HG02870 (cell line): ENCODE data around the gene LIN54.
"Not testable (repeated sequence)": the region's sequence is repeated elsewhere in the genome, so short reads cannot be mapped to it uniquely, and the experiment has no call there.

Experiments used
- ATAC-seq: cut with Tn5 transposase; IDR thresholded peaks from one replicate; pipeline ENCODE4 v1.9.1; 2021; ENCODE audit warnings: mild to moderate bottlenecking, moderate library complexity; ENCODE audit not compliant: unreplicated experiment

Gene LIN54

DNA sequence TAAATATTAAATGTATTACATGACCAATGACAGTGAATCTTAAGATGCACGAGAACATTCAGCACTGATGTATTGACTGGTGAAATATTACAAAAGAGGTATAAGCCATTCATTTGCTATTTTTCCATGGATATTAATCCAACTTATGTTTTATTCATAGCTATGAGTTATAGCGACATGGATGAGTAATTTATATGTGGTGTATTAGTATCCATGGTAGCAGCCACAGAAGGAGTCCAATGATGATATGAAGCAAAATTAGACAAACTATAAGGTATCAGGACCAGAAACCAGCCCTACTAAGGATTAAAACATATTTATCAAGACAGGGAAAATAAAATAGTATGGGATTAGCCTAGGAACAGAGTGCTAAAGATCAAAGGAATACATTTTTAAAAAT is 59.4 kb downstream of the LIN54 start:
- no peak for ATAC-seq

DNA sequence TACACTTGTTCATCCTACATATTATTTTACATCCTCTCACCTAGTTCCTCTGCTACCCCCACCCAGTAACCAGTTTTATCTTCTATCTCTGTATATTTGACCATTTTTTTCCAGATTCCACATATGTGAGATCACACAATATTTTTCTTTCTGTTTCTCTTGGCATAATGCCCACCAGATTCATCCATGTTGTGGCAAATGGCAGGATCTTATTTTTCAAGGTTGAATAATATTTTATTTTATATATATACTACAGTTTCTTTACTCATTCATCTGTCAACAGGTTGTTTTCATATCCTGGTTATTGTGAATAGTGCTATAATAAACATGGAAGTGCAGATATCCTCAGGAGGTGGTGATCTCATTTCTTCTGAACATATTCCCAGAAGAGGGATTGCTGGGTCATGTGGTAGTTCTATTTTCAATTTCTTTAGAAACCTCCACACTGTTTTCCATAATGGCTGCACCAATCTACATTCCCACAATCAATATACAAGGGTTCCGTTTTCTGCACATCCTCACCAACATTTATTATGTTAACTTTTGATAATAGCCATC is 61.9 kb downstream of the LIN54 start:
- no peak for ATAC-seq

DNA sequence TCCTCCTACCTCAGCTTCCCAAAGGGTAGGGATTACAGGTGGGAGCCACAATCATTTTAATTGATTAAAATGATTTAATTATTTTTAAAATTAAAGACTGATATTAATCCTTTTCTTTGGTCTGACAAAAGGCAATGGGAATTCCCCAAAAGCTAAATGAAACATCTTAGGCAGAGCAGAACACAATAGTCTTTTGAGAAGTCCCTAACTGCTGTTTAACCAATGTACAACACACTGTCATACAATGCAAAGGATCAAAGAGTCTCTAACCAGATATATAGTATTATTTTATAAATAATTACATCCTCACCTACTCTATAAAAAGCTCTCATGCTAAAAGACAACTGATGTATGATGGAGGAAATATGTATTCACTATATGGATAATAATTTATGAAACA is 63.1 kb downstream of the LIN54 start:
- no peak for ATAC-seq

DNA sequence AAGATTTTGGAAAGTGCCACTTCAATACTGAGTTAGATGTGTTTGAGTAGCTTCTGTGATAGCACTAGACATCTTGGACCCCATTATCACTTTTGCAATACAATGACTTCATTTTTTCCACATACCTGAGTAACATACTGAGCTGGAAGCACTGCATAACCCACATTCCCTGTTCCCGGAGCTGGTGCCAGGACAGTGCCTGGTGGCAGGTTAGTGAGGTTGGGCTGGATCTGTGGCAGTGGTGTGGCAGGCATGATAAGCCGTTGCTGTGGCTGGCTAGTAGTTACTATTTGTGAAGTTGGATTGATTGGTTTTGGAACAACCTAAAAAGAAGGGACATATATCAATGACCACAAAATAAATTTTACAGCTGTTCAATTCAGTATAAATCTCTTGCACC is 71.2 kb downstream of the LIN54 start:
- no peak for ATAC-seq

DNA sequence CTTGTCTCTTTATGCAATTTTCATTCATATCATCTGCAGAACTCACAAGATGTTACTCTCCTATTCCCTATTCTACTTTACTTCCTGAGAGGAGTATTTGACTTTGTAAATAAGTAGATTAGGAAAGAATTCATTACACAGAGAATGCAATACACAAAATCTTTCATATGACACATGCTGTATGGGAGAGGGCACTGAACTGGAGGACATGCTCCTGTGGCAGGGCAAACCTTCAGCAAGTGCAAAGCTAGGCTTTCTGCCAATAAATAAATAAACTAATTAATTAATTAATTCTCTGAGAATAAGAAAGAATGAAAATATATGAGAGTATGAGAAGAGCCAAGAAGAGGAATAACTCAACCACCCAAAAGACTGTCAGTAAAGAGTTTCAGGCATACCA is 76.2 kb downstream of the LIN54 start:
- no peak for ATAC-seq

DNA sequence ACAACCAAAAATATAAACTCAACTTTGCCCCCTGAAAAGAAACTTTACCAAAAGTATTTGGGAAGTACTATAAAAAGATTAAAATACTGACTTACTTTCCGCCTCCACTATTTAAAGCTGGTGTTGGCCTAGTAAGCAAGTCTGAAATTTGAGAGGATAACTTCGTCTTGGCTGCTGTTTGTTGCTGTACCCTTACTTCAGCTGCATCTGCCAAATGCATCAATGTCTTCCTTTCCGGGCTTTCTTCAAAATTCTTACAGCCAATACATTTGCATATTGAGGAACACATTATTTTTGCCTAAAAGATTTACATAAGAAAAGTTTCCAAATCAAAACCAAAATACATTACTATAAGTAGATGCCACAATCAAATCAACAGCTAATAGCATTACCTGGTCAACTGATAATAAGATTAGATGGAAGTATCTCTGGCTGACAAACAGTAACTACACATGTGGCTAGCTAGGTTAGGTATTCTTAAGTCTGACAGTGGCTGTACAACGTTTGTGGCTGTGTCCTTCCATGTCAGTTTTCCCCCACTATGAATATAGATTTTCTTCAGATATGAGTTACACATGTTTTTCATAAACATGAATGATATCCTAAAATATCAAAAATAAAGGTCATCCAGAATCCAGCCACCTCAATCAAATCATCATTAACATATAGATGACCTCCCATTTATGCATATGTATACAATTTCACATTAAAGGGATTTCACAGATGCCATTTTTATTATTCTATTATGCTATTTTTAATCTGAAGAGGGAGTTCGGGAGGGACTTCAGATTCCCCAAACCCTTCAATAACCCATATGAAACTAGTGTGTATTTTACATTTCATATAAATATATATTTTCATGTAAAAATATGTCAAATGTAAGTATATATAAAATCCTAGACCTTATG is 79.5 kb downstream of the LIN54 start:
- no peak for ATAC-seq

DNA sequence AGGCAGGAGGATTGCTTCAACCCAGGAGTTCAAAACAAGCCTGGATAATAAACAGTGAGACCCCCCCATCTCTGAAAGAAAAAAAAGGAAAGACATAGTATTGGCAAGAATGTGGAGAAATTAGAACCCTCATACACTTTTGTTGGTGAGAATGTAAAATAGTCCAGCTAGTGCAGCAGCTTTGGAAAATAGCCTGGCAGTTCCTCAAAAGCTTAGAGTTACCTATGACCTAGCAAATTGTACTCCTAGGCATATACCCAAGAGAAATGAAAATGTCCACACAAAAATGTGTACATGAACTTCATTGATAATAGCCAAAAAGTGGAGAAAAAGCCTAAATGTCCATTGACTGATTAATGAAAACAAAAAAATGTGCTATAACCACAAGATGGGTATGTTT is 88.8 kb downstream of the LIN54 start:
- no peak for ATAC-seq

DNA sequence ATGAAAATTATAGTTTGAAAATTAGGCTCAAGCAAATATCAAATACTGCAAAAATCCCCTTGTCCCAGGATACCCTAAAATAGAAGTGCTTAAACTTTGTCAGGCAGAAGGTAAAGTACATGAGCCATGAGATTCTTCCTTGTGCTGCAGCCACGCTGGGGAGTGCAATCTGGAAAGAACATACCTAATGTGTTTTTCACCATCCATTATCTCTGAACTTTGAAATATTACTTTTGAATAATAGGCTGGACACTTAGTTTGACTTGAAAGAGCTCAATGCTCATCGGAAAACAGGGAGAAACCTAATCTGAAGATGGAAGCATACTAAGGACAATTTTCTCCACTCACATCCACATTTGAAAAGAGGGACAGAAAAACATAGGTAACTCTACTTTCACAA is 91.2 kb downstream of the LIN54 start:
- no peak for ATAC-seq

DNA sequence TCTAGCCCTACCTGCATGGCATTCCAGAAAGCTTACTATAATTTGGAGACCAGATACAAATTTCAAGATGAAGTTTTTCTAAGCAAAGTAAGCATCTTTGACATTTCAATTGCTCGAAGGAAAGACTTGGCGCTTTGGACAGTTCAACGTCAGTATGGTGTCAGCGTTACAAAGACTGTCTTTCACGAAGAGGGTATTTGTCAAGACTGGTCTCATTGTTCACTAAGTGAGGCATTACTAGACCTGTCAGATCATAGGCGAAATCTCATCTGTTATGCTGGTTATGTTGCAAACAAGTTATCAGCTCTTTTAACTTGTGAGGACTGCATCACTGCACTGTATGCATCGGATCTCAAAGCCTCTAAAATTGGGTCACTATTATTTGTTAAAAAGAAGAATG is 92.5 kb downstream of the LIN54 start:
- ATAC-seq, result no peak

DNA sequence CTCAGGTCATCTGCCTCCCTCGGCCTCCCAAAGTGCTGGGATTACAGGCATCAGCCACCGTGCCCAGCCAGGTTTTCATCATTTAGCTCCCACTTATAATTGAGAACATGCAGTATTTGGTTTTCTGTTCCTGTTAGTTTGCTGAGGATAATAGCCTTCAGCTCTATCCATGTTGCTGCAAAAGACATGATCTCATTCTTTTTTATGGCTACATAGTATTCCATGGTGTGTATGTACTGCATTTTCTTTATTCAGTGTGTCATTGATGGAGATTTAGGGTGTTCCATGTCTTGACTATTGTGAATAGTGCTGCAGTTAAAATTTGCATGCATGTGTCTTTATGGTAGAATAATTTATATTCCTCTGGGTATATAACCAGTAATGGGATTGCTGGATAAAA is 96.7 kb downstream of the LIN54 start:
- ATAC-seq, result not testable (repeated sequence)

DNA sequence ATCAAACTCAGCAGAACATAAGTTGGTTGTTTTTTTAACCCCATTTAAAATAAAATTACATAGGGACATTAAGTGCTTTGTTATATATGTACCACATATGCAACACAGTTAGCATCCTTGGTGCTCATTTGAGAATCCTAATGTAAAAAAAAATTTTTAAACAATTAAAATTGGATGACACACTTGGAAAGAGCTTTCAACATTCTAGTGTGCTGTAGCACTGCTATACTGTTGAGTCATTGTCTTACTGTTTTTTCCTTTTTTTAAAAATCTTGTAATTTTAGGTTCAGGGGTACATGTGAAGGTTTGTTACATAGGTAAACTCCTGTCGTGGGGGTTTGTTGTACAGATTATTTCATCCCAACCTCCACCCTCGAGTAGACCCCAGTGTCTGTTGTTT is 97.3 kb downstream of the LIN54 start:
- ATAC-seq, result no peak

DNA sequence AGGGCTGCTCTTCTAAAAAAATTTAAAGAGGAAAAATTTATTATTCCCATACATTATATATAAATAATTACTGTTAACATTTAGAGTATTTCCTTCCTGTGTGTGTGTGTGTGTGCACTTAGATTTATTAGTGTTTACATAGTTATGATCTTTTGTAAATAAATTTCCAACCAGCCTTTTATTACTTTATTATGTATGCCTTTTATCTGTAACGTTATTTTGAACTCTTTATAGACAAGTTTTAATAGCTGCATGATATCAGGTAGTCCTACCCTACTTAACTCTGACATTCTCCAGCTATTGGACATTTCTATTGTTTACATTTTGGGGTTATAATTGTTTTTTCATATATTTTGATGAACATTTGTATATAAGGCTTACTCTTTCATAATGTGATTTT is 101.3 kb downstream of the LIN54 start:
- ATAC-seq, result no peak

DNA sequence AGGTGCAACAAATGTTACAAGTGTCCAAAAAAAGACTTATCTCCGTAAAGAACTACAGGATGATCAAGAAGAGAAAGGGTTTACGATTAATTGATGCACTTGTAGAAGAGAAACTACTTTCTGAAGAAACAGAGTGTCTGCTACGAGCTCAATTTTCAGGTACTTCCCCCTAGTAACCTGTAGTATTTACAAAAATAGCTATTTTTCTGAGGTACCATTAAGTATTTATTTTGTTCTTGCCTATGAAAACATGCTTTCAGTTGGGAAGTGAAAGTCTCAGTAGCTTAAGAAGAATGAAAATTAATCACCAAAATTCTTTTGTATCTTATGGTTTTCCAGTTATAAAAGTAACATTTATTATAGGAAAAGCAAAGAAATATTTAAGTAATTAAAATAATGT is 104.2 kb downstream of the LIN54 start:
- ATAC-seq, result peak; percentile 55

DNA sequence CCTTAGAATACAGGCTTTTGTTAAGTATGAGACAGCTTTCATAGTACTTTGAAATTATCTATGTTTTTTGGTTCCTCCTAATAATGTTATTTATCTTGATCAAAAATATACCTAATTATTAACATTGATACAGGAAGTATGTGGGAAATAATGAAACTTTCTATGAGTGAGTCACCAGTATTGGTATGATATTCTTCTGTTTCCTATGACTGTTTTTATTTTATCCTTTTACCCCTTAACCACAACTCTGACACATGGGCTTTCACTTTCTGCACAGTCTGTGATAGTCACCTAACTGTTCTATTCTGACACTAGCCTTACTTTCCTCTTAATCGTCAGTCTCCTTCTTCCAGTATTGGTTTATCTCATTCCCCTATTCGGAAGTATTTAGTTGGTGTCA is 105.4 kb downstream of the LIN54 start:
- peak; percentile 52 for ATAC-seq

DNA sequence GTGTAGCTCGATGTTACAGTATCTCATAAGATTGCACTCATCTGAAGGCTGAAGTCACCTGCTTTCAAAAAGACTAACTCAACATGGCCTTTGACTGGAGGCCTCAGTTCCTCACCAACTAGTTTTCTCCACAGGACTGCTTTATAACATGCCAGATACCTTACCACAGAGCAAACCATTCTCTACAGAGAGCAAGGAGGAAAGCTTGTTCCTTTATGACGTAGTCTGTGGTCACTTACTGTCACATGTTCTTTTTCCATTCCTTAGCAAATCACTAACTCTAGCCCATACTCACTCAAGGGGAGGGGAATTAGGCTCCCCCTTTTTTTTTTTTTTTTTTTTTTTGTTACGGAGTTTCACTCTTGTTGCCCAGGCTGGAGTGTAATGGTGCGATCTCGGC is 106.9 kb downstream of the LIN54 start:
- ATAC-seq, result no peak

DNA sequence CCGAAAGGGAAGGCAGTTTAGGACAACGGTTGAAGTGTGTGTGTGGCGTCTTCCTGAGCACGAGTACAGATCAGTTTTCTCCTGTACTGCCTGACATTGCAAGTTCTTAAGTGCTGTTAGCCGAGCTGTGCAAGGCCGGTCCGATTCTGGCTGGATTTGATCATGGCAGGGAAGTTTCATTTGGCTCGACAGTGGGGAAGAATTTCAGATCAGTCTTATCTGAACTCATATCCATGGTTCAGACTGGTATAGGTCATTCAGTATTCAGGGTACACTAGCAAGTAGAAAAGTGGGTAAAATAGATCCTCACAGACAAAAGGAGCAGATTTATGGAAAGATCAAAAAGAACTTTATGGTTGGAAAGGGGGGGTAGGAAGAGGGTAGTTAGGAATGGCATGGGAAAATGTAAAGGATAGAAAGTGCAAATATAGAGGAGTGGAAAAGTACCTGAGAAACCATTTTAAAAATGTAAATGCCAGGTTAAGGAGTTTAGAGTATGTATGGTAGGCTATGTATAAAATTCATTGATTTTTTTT is 109.4 kb downstream of the LIN54 start:
- ATAC-seq, result no peak

DNA sequence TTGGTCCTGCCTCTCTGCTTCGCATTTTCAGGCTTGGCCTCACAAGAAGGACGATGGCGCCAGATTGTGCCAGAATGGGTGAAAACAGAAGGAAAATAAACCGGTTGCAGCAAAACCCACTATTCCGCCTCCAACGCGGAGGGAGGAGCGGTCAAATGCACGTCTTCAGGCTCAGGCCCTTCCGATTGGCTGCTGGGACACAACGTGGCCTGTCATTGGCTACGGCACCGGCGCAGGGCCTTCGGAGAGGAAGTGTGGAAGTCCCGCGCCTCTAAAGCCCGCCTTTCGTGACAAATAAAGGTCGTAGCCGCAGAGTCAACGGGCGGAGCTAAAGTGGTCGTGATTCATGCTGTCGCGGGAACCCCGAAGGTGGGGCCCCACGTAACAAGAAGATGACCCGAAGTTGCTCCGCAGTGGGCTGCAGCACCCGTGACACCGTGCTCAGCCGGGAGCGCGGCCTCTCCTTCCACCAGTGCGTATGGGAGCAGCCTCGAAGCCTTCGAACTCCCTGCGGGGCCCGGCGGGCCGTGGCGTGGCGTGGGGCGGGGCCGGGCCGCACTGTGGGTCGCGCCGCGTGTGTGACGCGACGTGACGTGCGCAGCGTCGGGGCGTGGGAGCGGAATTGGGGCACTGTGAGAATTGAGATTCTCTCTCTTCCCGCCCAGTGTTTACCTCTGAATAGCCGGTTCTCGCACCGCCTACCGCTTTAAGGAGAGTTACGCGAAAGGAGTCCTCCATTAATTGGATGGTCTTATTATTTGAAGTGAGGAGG is 110.0 kb downstream of the LIN54 start, which contains the start of gene THAP9:
Gene THAP9 (plus strand): TSS at position 325 of the 772 bp plus-strand sequence. CDS start 68 bp downstream, at position 393.
- peak; percentile 85 for ATAC-seq

DNA sequence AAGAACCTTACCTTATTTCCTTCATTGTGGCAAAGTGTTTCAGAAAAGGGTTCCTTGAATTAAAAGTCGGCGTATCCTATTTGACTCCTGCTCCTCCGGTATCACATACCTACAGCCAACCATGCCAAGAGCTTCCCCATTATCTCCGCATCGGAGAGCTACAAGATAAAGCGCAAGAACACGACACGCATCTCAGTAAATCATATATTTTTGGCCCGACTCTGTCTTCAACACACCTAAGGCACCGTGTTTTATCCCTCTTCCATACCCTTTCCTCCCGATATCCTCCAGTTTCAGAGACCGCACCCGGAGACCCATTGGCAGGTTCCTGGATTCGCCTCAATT is 110.6 kb downstream of the LIN54 start:
- peak; percentile 3 for ATAC-seq

DNA sequence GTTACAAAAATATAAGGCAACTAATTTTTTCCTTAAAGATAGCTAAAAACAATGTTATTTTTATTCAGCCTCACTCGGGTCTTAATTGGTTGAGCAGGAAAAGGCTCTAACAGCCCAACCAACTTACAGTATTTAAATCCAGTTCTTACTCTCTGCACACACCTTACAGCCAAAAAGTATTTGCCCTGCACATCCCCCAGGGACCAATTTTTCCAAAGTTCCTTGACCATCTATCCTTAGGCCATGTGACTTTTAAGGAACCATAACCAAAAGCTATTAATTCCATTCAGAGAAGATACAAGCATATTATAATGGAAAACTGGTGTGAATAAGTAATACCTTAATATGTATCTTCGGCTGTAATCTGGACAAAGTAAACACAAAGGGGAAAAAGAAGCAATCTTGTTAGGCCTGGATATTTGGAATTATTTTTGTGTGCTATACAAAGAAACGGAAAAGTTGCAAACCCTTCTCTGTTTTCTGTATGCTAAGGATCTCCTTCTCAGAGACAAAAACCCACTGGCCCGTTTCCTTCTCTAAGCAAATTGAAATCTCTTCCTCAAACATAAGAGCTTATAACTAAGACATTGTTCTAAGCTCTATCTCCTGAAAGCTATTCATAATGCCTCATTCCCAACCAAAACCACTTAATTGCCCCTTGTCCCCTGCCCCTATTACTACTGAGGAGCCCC is 111.1 kb downstream of the LIN54 start:
- no peak for ATAC-seq

DNA sequence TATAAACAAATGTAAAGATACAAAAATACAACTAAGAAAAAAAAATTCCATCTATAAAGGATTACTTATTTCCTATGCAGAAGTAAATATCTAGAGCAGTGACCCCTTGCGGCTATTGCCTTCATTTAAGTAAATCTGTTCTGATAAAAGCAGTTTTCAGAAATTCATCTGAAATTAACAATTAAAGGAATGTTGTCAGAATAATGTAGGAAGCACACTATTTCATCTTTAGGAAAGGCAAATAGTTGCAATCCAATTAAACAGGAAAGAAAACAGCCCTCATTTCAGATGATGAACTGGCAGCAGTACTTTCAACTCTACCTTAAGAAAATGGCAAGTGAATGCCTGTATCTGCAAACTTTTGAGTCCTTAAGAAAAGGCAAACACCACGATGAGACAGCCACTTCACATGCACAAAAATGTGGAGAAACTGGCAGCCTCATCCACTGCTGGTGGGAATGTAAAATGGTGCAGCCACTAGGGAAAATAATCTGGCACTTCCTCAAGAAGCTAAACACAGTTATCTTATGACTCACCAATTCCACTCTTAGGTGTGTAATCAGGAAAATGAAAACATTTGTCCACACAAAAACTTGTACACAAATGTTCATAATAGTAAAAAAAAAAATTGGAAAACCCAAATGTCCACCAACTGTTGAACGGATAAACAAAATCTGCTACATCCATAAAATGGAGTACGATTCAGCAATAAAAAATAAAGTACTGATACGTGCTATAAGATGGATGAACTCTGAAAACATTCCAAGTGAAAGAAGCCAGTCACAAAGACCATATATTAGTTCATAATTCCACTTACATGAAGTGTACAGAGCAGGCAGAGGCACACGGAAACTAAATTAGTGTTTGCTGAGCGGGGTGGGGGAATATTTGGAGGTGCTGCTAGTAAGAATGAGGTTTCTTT is 112.0 kb downstream of the LIN54 start:
- ATAC-seq, result no peak
